ENCODE results near the gene PPFIA3. TPM values are rescaled to one million over a fixed set of nuclear protein-coding genes. Genes with fewer than 3 reads are reported as not detected.
A peak's percentile ranks its signal among the peaks of the same experiment; 100 is the strongest.

The PPFIA3 gene
- total RNA-seq, result 0.80 and 3.4 TPM in 2 replicates
- total RNA-seq (2013), result 0.75 TPM
- polyA plus RNA-seq, result 1.5 and 2.1 TPM in 2 replicates
- 1.6 and 3.3 TPM in 2 replicates for polyA minus RNA-seq

- H3K27ac ChIP-seq (ENCODE audit: low read length in 2 of 2), result peak within 1 kb of the TSS; percentile 93 to 95
- Mint-ChIP-seq H3K9me3 (ENCODE audit: insufficient read depth) (no peaks in the 10 kb centered on the region), H3K4me1 (peaks cover 38% of the 10 kb centered on the region), H3K27ac (peak within 1 kb of the TSS; percentile 93), H3K27me3 (peaks cover 6% of the 10 kb centered on the region), H3K4me3 (peak within 1 kb of the TSS; percentile 90)
- H3K27me3 ChIP-seq (replicated peaks in 1 of 4; ENCODE audit: control extremely low read depth in 1 of 4, control insufficient read depth in 3 of 4, insufficient read depth in 4 of 4, low read length in 3 of 4), result peaks cover 0 to 11% (median 2%) of the 10 kb centered on the region in 4 experiments
- H3K9ac ChIP-seq (ENCODE audit: low read length), result peak within 1 kb of the TSS; percentile 85
- TF ChIP-seq CTCF (IDR thresholded peaks at IDR 0.05), result no peak
- peak; percentile 74 for TF ChIP-seq EZH2 (IDR thresholded peaks at IDR 0.05; ENCODE audit: borderline replicate concordance, insufficient read depth, low read depth, low read length, poor library complexity, severe bottlenecking)
- H3K9me3 ChIP-seq (ENCODE audit: control extremely low read depth in 1 of 3, control insufficient read depth in 2 of 3, insufficient read depth in 1 of 3, low read length in 2 of 3), result no peaks in the 10 kb centered on the region
- CTCF ChIA-PET, result interaction anchor here (0.8 to 2.2 kb wide), 3 partner anchors 13 to 28 kb away, joined by 4 to 7 read pairs (median 4); no protein-coding TSS in a partner anchor
- H3K36me3 ChIP-seq (replicated peaks in 1 of 2; ENCODE audit: control extremely low read depth in 1 of 2, control insufficient read depth in 1 of 2, extremely low read depth in 1 of 2, insufficient read depth in 2 of 2, low read length in 1 of 2), result no peaks in the 10 kb centered on the region
- POLR2A ChIA-PET, result interaction anchor here (0.6 to 1.5 kb wide), 3 partner anchors 8 to 605 kb away, joined by 3 to 9 read pairs (median 3); no protein-coding TSS in a partner anchor
- peak within 1 kb of the TSS; percentile 91 for H3K4me2 ChIP-seq (replicated peaks; ENCODE audit: low read depth, low read length, poor library complexity, severe bottlenecking)
- ATAC-seq (ENCODE audit: low read depth) (no peak), DNase-seq (peak; percentile 61)
- peak within 1 kb of the TSS; percentile 88 for H2AFZ ChIP-seq (ENCODE audit: insufficient read depth, low read depth, low read length, poor library complexity, severe bottlenecking)
- H3K4me1 ChIP-seq (ENCODE audit: control insufficient read depth in 2 of 2, insufficient read depth in 2 of 2, low read length in 2 of 2), result peaks cover 19 to 29% of the 10 kb centered on the region in 2 donors
- WGBS (ENCODE audit: insufficient coverage), result under 1% methylated on average over 80 of the region's 90 CpGs
- H3K4me3 ChIP-seq (ENCODE audit: control extremely low read depth in 1 of 5, extremely low read depth in 1 of 5, insufficient read depth in 1 of 5, low read depth in 2 of 5, low read length in 4 of 5), result peak within 1 kb of the TSS; percentile 39 to 88 (median 62)
- no peaks in the 10 kb centered on the region for H4K20me1 ChIP-seq (ENCODE audit: control insufficient read depth, insufficient read depth, low read length, poor library complexity, severe bottlenecking)
- intact Hi-C loops (cut with micrococcal nuclease), result loop anchor here (1.0 to 10.0 kb wide), 6 partner anchors 9 to 698 kb away; partner anchors contain the start of genes DBP, GYS1, MED25 and PRMT1
- H3K79me2 ChIP-seq (ENCODE audit: control insufficient read depth, insufficient read depth, low read length), result no peaks in the 10 kb centered on the region
Observed at GRCh38 chr19:49119411-49120324, at the start of gene PPFIA3. Gene PPFIA3 (plus strand): TSS chr19:49119544. CDS start chr19:49127874, 8,330 bp downstream.
